ENCODE results near the gene CDHR3. TPM values are rescaled to one million over a fixed set of nuclear protein-coding genes. Genes with fewer than 3 reads are reported as not detected.

CDHR3 gene
- polyA plus RNA-seq, 1 experiment, result 1.9 TPM

- Histone ChIP-seq H3K4me3 (ENCODE audit: low read depth, low read length) (no peak overlapping the region), H3K27ac (ENCODE audit: low read depth, low read length) (no peak overlapping the region), H3K9me3 (ENCODE audit: control insufficient read depth, insufficient read depth, low read length) (no peaks in the 10 kb centered on the region), H3K27me3 (ENCODE audit: control insufficient read depth, insufficient read depth, low read length) (peaks cover 7% of the 10 kb centered on the region)
- DNase-seq (ENCODE audit: low read depth, low spot score), result no peak
- ChIA-PET CTCF (interaction anchor here (1.2 kb wide), 1 partner anchor 11 kb away, joined by 3 read pairs; no protein-coding TSS in a partner anchor), POLR2A (no interaction called here)
- TF ChIP-seq, protein P1, sequence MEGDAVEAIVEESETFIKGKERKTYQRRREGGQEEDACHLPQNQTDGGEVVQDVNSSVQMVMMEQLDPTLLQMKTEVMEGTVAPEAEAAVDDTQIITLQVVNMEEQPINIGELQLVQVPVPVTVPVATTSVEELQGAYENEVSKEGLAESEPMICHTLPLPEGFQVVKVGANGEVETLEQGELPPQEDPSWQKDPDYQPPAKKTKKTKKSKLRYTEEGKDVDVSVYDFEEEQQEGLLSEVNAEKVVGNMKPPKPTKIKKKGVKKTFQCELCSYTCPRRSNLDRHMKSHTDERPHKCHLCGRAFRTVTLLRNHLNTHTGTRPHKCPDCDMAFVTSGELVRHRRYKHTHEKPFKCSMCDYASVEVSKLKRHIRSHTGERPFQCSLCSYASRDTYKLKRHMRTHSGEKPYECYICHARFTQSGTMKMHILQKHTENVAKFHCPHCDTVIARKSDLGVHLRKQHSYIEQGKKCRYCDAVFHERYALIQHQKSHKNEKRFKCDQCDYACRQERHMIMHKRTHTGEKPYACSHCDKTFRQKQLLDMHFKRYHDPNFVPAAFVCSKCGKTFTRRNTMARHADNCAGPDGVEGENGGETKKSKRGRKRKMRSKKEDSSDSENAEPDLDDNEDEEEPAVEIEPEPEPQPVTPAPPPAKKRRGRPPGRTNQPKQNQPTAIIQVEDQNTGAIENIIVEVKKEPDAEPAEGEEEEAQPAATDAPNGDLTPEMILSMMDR (IDR thresholded peaks at IDR 0.05; ENCODE audit: low read depth, low read length), result no peak
Measured at GRCh38 chr7:106026101-106026500, 63.0 kb downstream of the CDHR3 start.

GRCh38 chr7:106029451-106029850 is 66.4 kb downstream of the CDHR3 start:
- H3K4me3 ChIP-seq (ENCODE audit: low read depth, low read length), result no peak overlapping the region
- peaks cover 6% of the 10 kb centered on the region; the same call in 1 of the 2 replicates for H3K9me3 ChIP-seq (ENCODE audit: control insufficient read depth, insufficient read depth, low read length)
- CTCF ChIA-PET, result no interaction called here
- H3K27me3 ChIP-seq (ENCODE audit: control insufficient read depth, insufficient read depth, low read length), result peaks cover 15% of the 10 kb centered on the region
- DNase-seq (ENCODE audit: low read depth, low spot score), result no peak
- TF ChIP-seq, protein P1 (IDR thresholded peaks at IDR 0.05; ENCODE audit: low read depth, low read length), result no peak
- POLR2A ChIA-PET, result no interaction called here
- H3K27ac ChIP-seq (ENCODE audit: low read depth, low read length), result no peak overlapping the region

DNA sequence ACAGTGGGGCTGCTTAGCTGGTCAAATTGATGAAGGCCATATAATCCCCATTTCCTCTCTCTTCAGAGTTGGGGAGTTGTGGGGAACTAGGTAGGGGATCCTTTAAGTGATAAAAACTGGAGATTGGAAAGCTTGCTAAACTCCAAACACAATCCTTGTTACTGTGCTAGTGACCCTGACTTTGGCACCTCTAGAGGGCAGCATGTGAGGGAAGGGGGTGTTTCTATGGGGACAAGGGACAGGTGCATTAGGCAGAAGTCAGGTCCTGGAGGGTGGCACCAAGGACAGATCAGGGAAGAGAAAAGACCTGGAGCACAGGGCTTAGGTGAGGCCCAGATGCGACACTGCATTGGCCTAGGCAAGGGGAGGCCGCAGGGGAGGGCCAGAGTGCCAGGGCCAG is 66.9 kb downstream of the CDHR3 start:
- DNase-seq (ENCODE audit: low read depth, low spot score), result no peak
- POLR2A ChIA-PET, result no interaction called here
- Histone ChIP-seq H3K27me3 (ENCODE audit: control insufficient read depth, insufficient read depth, low read length) (peaks cover 15% of the 10 kb centered on the region), H3K9me3 (ENCODE audit: control insufficient read depth, insufficient read depth, low read length) (peaks cover 6% of the 10 kb centered on the region; the same call in 1 of the 2 replicates), H3K4me3 (ENCODE audit: low read depth, low read length) (no peak overlapping the region), H3K27ac (ENCODE audit: low read depth, low read length) (no peak overlapping the region)
- TF ChIP-seq, protein P1 (IDR thresholded peaks at IDR 0.05; ENCODE audit: low read depth, low read length), result no peak
- CTCF ChIA-PET, result interaction anchor here (1.2 kb wide), 1 partner anchor 14 kb away, joined by 3 read pairs; no protein-coding TSS in a partner anchor

- Histone ChIP-seq H3K4me3 (ENCODE audit: low read depth, low read length) (no peak overlapping the region), H3K27ac (ENCODE audit: low read depth, low read length) (no peak overlapping the region), H3K9me3 (ENCODE audit: control insufficient read depth, insufficient read depth, low read length) (peaks cover 9% of the 10 kb centered on the region; the same call in 1 of the 2 replicates), H3K27me3 (ENCODE audit: control insufficient read depth, insufficient read depth, low read length) (peaks cover 15% of the 10 kb centered on the region)
- CTCF ChIA-PET, result interaction anchor here (0.6 to 1.5 kb wide), 2 partner anchors 379 to 386 kb away, joined by 3 to 4 read pairs; no protein-coding TSS in a partner anchor
- TF ChIP-seq, protein P1 (IDR thresholded peaks at IDR 0.05; ENCODE audit: low read depth, low read length), result no peak
- POLR2A ChIA-PET, result no interaction called here
- DNase-seq (ENCODE audit: low read depth, low spot score), result no peak
Measured at GRCh38 chr7:106031300-106032035, 68.4 kb downstream of the CDHR3 start.

- Histone ChIP-seq H3K27ac (ENCODE audit: low read depth, low read length) (no peak overlapping the region), H3K9me3 (ENCODE audit: control insufficient read depth, insufficient read depth, low read length) (peaks cover 9% of the 10 kb centered on the region; the same call in 1 of the 2 replicates), H3K4me3 (ENCODE audit: low read depth, low read length) (no peak overlapping the region), H3K27me3 (ENCODE audit: control insufficient read depth, insufficient read depth, low read length) (peaks cover 15% of the 10 kb centered on the region)
- no peak for DNase-seq (ENCODE audit: low read depth, low spot score)
- POLR2A ChIA-PET, result no interaction called here
- CTCF ChIA-PET, result no interaction called here
- TF ChIP-seq, protein P1 (IDR thresholded peaks at IDR 0.05; ENCODE audit: low read depth, low read length), result no peak
Measured at GRCh38 chr7:106032295-106032694, 69.2 kb downstream of the CDHR3 start.

Data from AG04450 (cell line).